ENCODE measurements around the gene DHDH. TPM values are rescaled to one million over a fixed set of nuclear protein-coding genes. Genes with fewer than 3 reads are reported as not detected.

The DHDH gene
- total RNA-seq, 2 donors from 2014 or later, result not detected

DNA sequence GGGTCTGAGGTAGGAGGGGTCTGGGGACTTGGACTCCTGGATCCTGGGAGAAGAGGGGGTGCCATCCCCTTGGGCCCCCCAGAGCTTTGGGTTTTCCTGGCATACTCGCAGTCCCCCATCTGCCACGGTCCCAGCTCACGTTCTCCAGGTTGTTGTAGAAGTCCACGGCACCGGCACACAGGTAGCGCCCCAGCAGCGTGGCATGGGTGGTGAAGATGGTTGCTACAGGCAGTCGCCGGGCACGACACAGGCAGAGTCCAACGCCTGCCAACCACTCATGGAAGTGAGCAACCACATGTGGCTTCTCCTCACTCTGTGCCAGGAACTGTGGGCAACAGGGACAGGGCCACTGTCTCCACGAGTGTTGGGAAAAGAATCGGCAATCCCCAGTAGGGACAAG, 52.2 kb downstream of the DHDH start:
- DNase-seq (ENCODE audit: low spot score), result no peak
- Histone ChIP-seq H3K9me3 (no peaks in the 10 kb centered on the region), H3K4me3 (no peak overlapping the region), H3K36me3 (peaks cover 75% of the 10 kb centered on the region), H3K27me3 (no peaks in the 10 kb centered on the region), H3K27ac (no peak overlapping the region), H3K4me1 (peaks cover 0 to 13% of the 10 kb centered on the region in 2 donors)
- TF ChIP-seq, protein P1, sequence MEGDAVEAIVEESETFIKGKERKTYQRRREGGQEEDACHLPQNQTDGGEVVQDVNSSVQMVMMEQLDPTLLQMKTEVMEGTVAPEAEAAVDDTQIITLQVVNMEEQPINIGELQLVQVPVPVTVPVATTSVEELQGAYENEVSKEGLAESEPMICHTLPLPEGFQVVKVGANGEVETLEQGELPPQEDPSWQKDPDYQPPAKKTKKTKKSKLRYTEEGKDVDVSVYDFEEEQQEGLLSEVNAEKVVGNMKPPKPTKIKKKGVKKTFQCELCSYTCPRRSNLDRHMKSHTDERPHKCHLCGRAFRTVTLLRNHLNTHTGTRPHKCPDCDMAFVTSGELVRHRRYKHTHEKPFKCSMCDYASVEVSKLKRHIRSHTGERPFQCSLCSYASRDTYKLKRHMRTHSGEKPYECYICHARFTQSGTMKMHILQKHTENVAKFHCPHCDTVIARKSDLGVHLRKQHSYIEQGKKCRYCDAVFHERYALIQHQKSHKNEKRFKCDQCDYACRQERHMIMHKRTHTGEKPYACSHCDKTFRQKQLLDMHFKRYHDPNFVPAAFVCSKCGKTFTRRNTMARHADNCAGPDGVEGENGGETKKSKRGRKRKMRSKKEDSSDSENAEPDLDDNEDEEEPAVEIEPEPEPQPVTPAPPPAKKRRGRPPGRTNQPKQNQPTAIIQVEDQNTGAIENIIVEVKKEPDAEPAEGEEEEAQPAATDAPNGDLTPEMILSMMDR (IDR thresholded peaks at IDR 0.05), result no peak

- no peak overlapping the region for H3K4me3 ChIP-seq
- H3K9me3 ChIP-seq, result no peaks in the 10 kb centered on the region
- no peaks in the 10 kb centered on the region for H3K27me3 ChIP-seq
- H3K4me1 ChIP-seq, result peaks cover 0 to 18% of the 10 kb centered on the region in 2 donors
- no peak overlapping the region for H3K27ac ChIP-seq
- TF ChIP-seq, protein P1 (IDR thresholded peaks at IDR 0.05), result no peak
- no peak for DNase-seq (ENCODE audit: low spot score)
- peaks cover 70% of the 10 kb centered on the region for H3K36me3 ChIP-seq
Measured at GRCh38 chr19:48986211-48986610, 52.7 kb downstream of the DHDH start.

DNA sequence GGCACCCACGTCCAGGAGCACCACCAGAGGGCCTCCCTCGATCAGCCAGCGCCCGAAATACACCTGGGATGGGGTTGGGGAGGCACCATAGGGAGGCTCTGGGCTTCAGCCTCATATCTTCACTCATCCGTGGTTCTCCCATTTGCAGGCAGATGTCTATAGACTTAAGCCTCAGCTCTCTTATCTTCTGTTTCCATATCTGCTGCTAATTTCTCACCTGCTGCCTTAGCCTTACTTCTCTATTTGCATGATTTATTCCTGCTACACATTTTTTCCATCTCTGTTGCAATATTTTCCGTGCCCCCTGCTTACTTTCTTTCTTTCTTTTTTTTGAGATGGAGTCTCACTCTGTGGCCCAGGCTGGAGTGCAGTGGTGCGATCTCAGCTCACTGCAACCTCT, 53.8 kb downstream of the DHDH start:
- no peak overlapping the region for H3K4me3 ChIP-seq

DNA sequence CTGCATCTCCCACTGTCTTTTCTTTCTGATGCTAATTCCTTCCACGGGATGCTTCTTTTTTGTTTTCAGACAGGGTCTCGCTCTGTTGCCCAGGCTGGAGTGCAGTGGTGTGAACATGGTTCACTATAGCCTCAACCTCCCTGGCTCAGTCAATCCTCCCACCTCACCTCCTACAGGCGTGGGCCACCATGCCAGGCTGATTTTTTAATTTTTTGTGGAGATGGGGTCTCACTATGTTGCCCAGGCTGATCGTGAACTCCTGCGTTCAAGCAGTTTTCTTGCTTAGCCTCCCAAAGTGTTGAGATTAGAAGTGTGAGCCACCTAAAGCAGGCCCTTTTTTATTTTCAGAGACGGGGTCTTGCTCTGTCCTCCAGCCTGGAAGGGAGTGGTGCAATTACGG, 54.8 kb downstream of the DHDH start:
- TF ChIP-seq, protein P1 (IDR thresholded peaks at IDR 0.05), result no peak
- H3K36me3 ChIP-seq, result peaks cover 52% of the 10 kb centered on the region
- no peak overlapping the region for H3K4me3 ChIP-seq
- no peak for DNase-seq (ENCODE audit: low spot score)
- no peaks in the 10 kb centered on the region for H3K9me3 ChIP-seq
- peaks cover 0 to 28% of the 10 kb centered on the region in 2 donors for H3K4me1 ChIP-seq
- no peaks in the 10 kb centered on the region for H3K27me3 ChIP-seq
- no peak overlapping the region for H3K27ac ChIP-seq

More for the DNA sequence above, 53.8 kb downstream of the DHDH start:
- peaks cover 60% of the 10 kb centered on the region for H3K36me3 ChIP-seq
- H3K4me1 ChIP-seq, result peaks cover 0 to 28% of the 10 kb centered on the region in 2 donors
- no peaks in the 10 kb centered on the region for H3K9me3 ChIP-seq
- H3K27me3 ChIP-seq, result no peaks in the 10 kb centered on the region
- no peak overlapping the region for H3K27ac ChIP-seq
- TF ChIP-seq, protein P1 (IDR thresholded peaks at IDR 0.05), result no peak
- no peak for DNase-seq (ENCODE audit: low spot score)

DNA sequence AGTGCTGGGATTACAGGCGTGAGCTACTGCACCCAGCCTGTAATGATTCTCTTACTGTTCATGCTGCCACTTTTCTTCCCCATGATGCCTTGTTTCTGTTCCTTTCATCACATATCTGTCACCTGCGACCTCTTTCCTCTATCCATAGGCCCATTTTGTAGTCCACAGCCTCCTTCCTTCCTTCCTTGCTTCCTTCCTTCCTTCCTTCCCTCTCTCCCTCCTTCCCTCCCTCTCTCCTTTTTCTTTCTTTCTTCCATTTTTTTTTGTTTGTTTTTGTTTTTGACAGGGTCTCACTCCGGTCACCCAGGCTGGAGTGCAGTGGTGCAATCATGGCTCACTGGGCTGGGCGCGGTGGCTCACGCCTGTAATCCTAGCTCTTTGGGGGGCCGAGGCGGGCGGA, 55.4 kb downstream of the DHDH start:
- no peak overlapping the region for H3K27ac ChIP-seq
- H3K4me1 ChIP-seq, result peaks cover 0 to 28% of the 10 kb centered on the region in 2 donors
- no peaks in the 10 kb centered on the region for H3K27me3 ChIP-seq
- H3K36me3 ChIP-seq, result peaks cover 47% of the 10 kb centered on the region
- H3K4me3 ChIP-seq, result no peak overlapping the region
- H3K9me3 ChIP-seq, result no peaks in the 10 kb centered on the region
- TF ChIP-seq, protein P1 (IDR thresholded peaks at IDR 0.05), result no peak
- DNase-seq (ENCODE audit: low spot score), result no peak

GRCh38 chr19:48989701-48990291, 56.3 kb downstream of the DHDH start:
- Histone ChIP-seq H3K27me3 (no peaks in the 10 kb centered on the region), H3K4me3 (no peak overlapping the region), H3K9me3 (no peaks in the 10 kb centered on the region), H3K27ac (peak overlapping the region; percentile 91 to 95), H3K36me3 (peaks cover 38% of the 10 kb centered on the region), H3K4me1 (peaks cover 0 to 37% of the 10 kb centered on the region in 2 donors)
- no peak for DNase-seq (ENCODE audit: low spot score)
- TF ChIP-seq, protein P1 (IDR thresholded peaks at IDR 0.05), result no peak

Data from right atrium auricular region (tissue), 2 donors.